NT2/D1 (cell line): ENCODE results near the gene TPM3.

ENCODE experiments used
- SUZ12 ChIP-seq: IDR thresholded peaks from 2 replicates; pipeline ENCODE4 v1.6.1; 2011; ENCODE audit not compliant: insufficient read length, insufficient read depth; ENCODE audit errors: extremely low read depth
- ZNF274 ChIP-seq: IDR thresholded peaks from 2 replicates; pipeline ENCODE4 v1.6.1; 2011; ENCODE audit warnings: mild to moderate bottlenecking, low read depth, low read length

GRCh38 chr1:154166207-154166606, 25.7 kb downstream of the TPM3 start:
- no peak for TF ChIP-seq ZNF274
- TF ChIP-seq SUZ12, result no peak
